DOHH2 (cell line): ENCODE measurements around the gene MAGEL2.

Experiments used
- H3F3A ChIP-seq: fragments of 200-600 bp; sonication (generic), shearing (Covaris generic); 2 replicates; pipeline ENCODE4 v1.6.0; 2016; ENCODE audit warnings: antibody characterized with exemption, mild to moderate bottlenecking; ENCODE audit not compliant: control insufficient read depth, insufficient read depth
- H3K27ac ChIP-seq: fragments of 200-600 bp; sonication (generic); 2 replicates; pipeline ENCODE4 v1.5.1; 2014; ENCODE audit warnings: low read depth, mild to moderate bottlenecking, low read length, moderate library complexity
- H3K27me3 ChIP-seq: fragments of 200-600 bp; sonication (generic); 2 replicates; pipeline ENCODE4 v1.6.1; 2014; ENCODE audit warnings: mild to moderate bottlenecking, low read length, mixed read lengths; ENCODE audit not compliant: control insufficient read depth
- H3K36me3 ChIP-seq: fragments of 200-600 bp; sonication (generic); 2 replicates; pipeline ENCODE4 v1.6.1; 2014; ENCODE audit warnings: mild to moderate bottlenecking, low read length, moderate library complexity, mixed read lengths; ENCODE audit not compliant: control insufficient read depth
- H3K4me1 ChIP-seq: fragments of 200-600 bp; sonication (generic); 2 replicates; pipeline ENCODE4 v1.6.1; 2014; ENCODE audit warnings: mild to moderate bottlenecking, low read length, mixed read lengths; ENCODE audit not compliant: control insufficient read depth
- H3K4me2 ChIP-seq: fragments of 200-600 bp; sonication (generic); 2 replicates; pipeline ENCODE4 v1.6.0; 2014; ENCODE audit warnings: mild to moderate bottlenecking, low read length, moderate library complexity
- H3K4me3 ChIP-seq: fragments of 200-600 bp; sonication (generic); 2 replicates; pipeline ENCODE4 v1.5.1; 2014; ENCODE audit warnings: mild to moderate bottlenecking, low read length, mixed read lengths
- H3K79me2 ChIP-seq: fragments of 200-600 bp; sonication (generic); 2 replicates; pipeline ENCODE4 v1.6.1; 2014; ENCODE audit warnings: mild to moderate bottlenecking, low read length, mixed read lengths; ENCODE audit not compliant: control insufficient read depth
- H3K9me2 ChIP-seq: fragments of 200-600 bp; sonication (generic); replicated peaks from 2 replicates; pipeline ENCODE4 v1.6.1; 2014; ENCODE audit warnings: mild to moderate bottlenecking, low read length, mixed read lengths; ENCODE audit not compliant: control insufficient read depth
- H3K9me3 ChIP-seq: fragments of 200-600 bp; sonication (generic); 2 replicates; pipeline ENCODE4 v1.6.1; 2014; ENCODE audit warnings: antibody characterized with exemption, low read length, mixed read lengths; ENCODE audit not compliant: control insufficient read depth, insufficient read depth
- H4K20me1 ChIP-seq: fragments of 200-600 bp; sonication (generic); 2 replicates; pipeline ENCODE4 v1.6.0; 2014; ENCODE audit warnings: low read depth, mild to moderate bottlenecking, antibody characterized with exemption, low read length, moderate library complexity; ENCODE audit not compliant: control insufficient read depth, insufficient read depth
- CTCF ChIP-seq: fragments of 200-600 bp; sonication (generic); IDR thresholded peaks from one replicate; pipeline ENCODE4 v1.5.1; 2014; ENCODE audit warnings: antibody characterized with exemption, mild to moderate bottlenecking, low read depth, low read length; ENCODE audit not compliant: poor library complexity, severe bottlenecking
- EZH2phosphoT487 ChIP-seq: fragments of 200-600 bp; sonication (generic); IDR thresholded peaks from 2 replicates; pipeline ENCODE4 v1.6.1; 2017; ENCODE audit warnings: borderline replicate concordance, mild to moderate bottlenecking, antibody characterized with exemption, low read length, moderate library complexity, mixed read lengths

Gene MAGEL2

DNA sequence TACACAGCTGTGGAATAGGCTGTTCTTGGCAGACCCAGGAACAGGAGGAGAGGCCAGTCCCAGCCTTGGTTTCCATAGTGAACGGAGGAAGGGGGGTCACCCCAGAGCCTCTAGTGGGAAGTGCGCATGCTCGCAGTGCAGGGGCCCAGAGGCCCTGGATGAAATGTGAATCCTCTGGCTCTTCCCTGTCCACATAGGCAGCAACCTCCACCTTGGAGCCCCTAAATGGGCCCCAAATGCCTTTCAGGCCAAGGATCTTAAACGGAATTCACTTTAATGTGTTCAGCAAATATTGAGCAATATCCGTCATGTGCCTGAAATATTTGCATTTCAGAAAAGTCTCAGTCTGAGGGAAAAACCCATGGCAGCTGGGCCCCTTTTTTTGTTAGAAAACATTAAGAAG is 42.8 kb upstream of the MAGEL2 start:
- Histone ChIP-seq H3K9me2 (no peaks in the 10 kb centered on the region), H3K27ac (no peak overlapping the region), H3K79me2 (no peaks in the 10 kb centered on the region), H3K9me3 (peaks cover 9% of the 10 kb centered on the region; the same call in 1 of the 2 replicates), H3K4me2 (no peak overlapping the region), H3K27me3 (no peaks in the 10 kb centered on the region), H3K4me1 (no peaks in the 10 kb centered on the region), H3K36me3 (no peaks in the 10 kb centered on the region), H4K20me1 (no peaks in the 10 kb centered on the region), H3K4me3 (no peak overlapping the region), H3F3A (no peaks in the 10 kb centered on the region)
- TF ChIP-seq EZH2phosphoT487 (no peak), CTCF (no peak)

- TF ChIP-seq CTCF (no peak), EZH2phosphoT487 (no peak)
- no peak overlapping the region for H3K4me2 ChIP-seq
- H3K27ac ChIP-seq, result no peak overlapping the region
- H4K20me1 ChIP-seq, result no peaks in the 10 kb centered on the region
- no peaks in the 10 kb centered on the region for H3K79me2 ChIP-seq
- H3K27me3 ChIP-seq, result no peaks in the 10 kb centered on the region
- H3F3A ChIP-seq, result no peaks in the 10 kb centered on the region
- no peak overlapping the region for H3K4me3 ChIP-seq
- no peaks in the 10 kb centered on the region for H3K9me2 ChIP-seq
- H3K4me1 ChIP-seq, result no peaks in the 10 kb centered on the region
- no peaks in the 10 kb centered on the region for H3K36me3 ChIP-seq
- peaks cover 9% of the 10 kb centered on the region; the same call in 1 of the 2 replicates for H3K9me3 ChIP-seq
These were observed 42.3 kb upstream of the MAGEL2 start for GRCh38 chr15:23690015-23690414.

- H3F3A ChIP-seq, result no peaks in the 10 kb centered on the region
- no peak for TF ChIP-seq EZH2phosphoT487
- TF ChIP-seq CTCF, result no peak
- H3K27me3 ChIP-seq, result no peaks in the 10 kb centered on the region
- no peaks in the 10 kb centered on the region for H4K20me1 ChIP-seq
- no peaks in the 10 kb centered on the region for H3K4me1 ChIP-seq
- peaks cover 10% of the 10 kb centered on the region; the same call in 1 of the 2 replicates for H3K9me3 ChIP-seq
- no peak within 1 kb of the TSS for H3K27ac ChIP-seq
- no peak within 1 kb of the TSS for H3K4me2 ChIP-seq
- H3K79me2 ChIP-seq, result no peaks in the 10 kb centered on the region
- no peaks in the 10 kb centered on the region for H3K36me3 ChIP-seq
- no peak within 1 kb of the TSS for H3K4me3 ChIP-seq
- no peaks in the 10 kb centered on the region for H3K9me2 ChIP-seq
These were observed 39.4 kb upstream of the MAGEL2 start, which contains the start of gene NDN for GRCh38 chr15:23687143-23687470. Gene NDN (minus strand): TSS chr15:23687305. CDS start chr15:23687217, 88 bp downstream.
